Caco-2 (cell line): Measurements from ENCODE around the gene ACOT7. TPM values are rescaled to one million over a fixed set of nuclear protein-coding genes. Genes with fewer than 3 reads are reported as not detected.

ENCODE experiments used
- BruUV-seq: library from RNA; stranded (reverse); fragments of 400-500 nt; replicated peaks from 2 replicates; lab custom pipeline; 2021; lab: Mats Ljungman, UMichigan
- CTCF ChIA-PET: fragments of 300-600 bp; sonication (Branson Sonifier 250); formaldehyde crosslinking; loops from one replicate; lab custom pipeline; 2022; ENCODE audit warnings: antibody characterized with exemption; lab: Charles Lee
- POLR2A ChIA-PET: fragments of 300-600 bp; sonication (Branson Sonifier 250); formaldehyde crosslinking; loops from one replicate; lab custom pipeline; 2022; ENCODE audit warnings: antibody characterized with exemption; lab: Charles Lee
- DNase-seq, 2 experiments: peaks; one replicate each; pipeline versions ENCODE4 v3.0.0 to v3.0.0-alpha.2; 2020 to 2022
- H3K27me3 ChIP-seq: replicated peaks from 2 replicates; pipeline ENCODE4 v1.6.0; 2011; ENCODE audit warnings: low read length; ENCODE audit not compliant: control insufficient read depth, insufficient read depth
- H3K36me3 ChIP-seq: 2 replicates; pipeline ENCODE4 v1.5.1; 2011; ENCODE audit warnings: low read length; ENCODE audit not compliant: control insufficient read depth, insufficient read depth
- H3K4me1 ChIP-seq: fragments of 250-450 bp; sonication (Bioruptor Pico); 2 replicates; pipeline ENCODE4 v1.5.1; 2020; ENCODE audit warnings: mild to moderate bottlenecking
- H3K4me3 ChIP-seq: 2 replicates; pipeline ENCODE4 v1.5.1; 2011; ENCODE audit warnings: low read depth, mild to moderate bottlenecking, control low read depth, low read length
- H3K9me3 ChIP-seq: fragments of 250-450 bp; sonication (Bioruptor Pico); 2 replicates; pipeline ENCODE4 v1.5.1; 2020; ENCODE audit warnings: mild to moderate bottlenecking, moderate library complexity
- H3K27ac Mint-ChIP-seq: one replicate; pipeline ENCODE4 v1.8.0; 2022; ENCODE audit warnings: mixed read lengths; ENCODE audit not compliant: unreplicated experiment
- H3K27me3 Mint-ChIP-seq: one replicate; pipeline ENCODE4 v1.8.0; 2022; ENCODE audit warnings: mixed read lengths; ENCODE audit not compliant: insufficient read depth, unreplicated experiment
- H3K36me3 Mint-ChIP-seq: one replicate; pipeline ENCODE4 v1.8.0; 2022; ENCODE audit warnings: mild to moderate bottlenecking, mixed read lengths; ENCODE audit not compliant: insufficient read depth, unreplicated experiment
- H3K4me1 Mint-ChIP-seq: one replicate; pipeline ENCODE4 v1.8.0; 2022; ENCODE audit warnings: low read depth, mixed read lengths; ENCODE audit not compliant: unreplicated experiment
- H3K4me3 Mint-ChIP-seq: one replicate; pipeline ENCODE4 v1.8.0; 2022; ENCODE audit warnings: mild to moderate bottlenecking, moderate library complexity, mixed read lengths; ENCODE audit not compliant: unreplicated experiment
- H3K9me3 Mint-ChIP-seq: one replicate; pipeline ENCODE4 v1.8.0; 2022; ENCODE audit warnings: mixed read lengths; ENCODE audit not compliant: unreplicated experiment
- intact Hi-C: fragments of 100-400 bp; cut with micrococcal nuclease; formaldehyde crosslinking; loops from one replicate; pipeline ENCODE4 v1.10.0; 2022; ENCODE audit not compliant: unreplicated experiment
- total RNA-seq: library from RNA; stranded (reverse); gene quantifications from 2 replicates; pipeline ENCODE4 v1.2.3, GENCODE V29; 2022
- TF ChIP-seq, protein P1 (sequence below), 2 experiments: fragments of 200-600 bp in 1 of 2; IDR thresholded peaks; 1 replicate in 1 of 2; 2 replicates in 1 of 2; pipeline versions ENCODE4 v1.5.1 to v1.8.0; 2011 to 2022; ENCODE audit warnings: antibody characterized with exemption in 1 of 2, control low read depth in 1 of 2, inconsistent platforms in 1 of 2, low read depth in 1 of 2, low read length in 1 of 2, mild to moderate bottlenecking in 1 of 2, moderate library complexity in 1 of 2; ENCODE audit not compliant: insufficient read depth in 1 of 2, severe bottlenecking in 1 of 2, unreplicated experiment in 1 of 2

The ACOT7 gene
- total RNA-seq, 1 experiment from 2014 or later: 221 TPM

DNA sequence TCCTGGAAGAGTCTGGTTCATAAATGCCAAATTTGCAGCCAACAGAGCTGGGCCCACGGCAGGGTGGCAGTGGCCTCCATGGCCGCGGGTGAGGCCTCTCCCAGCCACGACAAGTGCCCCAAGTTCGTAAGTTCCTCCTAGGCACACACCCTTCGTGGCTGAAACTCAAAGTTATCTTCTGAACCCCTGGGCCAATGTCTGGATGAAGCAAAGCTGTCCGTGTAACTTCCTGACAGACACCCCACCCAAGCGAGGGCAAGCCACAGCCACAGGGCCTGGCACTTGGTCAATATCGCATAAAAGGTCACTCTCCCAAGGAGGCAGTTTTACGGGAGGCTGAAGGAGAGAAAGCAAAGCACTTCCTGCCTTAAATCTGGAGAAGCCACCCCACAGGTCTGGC lies 104.9 kb downstream of the ACOT7 start:
- CTCF ChIA-PET: no interaction called here
- POLR2A ChIA-PET: no interaction called here
- intact Hi-C loops: no loop called here
- Mint-ChIP-seq H3K27ac (no peak overlapping the region), H3K9me3 (no peaks in the 10 kb centered on the region), H3K4me3 (no peak overlapping the region), H3K27me3 (no peaks in the 10 kb centered on the region), H3K36me3 (peaks cover 32% of the 10 kb centered on the region), H3K4me1 (no peaks in the 10 kb centered on the region)
- no peaks in the 10 kb centered on the region; the same call in 1 of the 2 replicates for H3K36me3 ChIP-seq
- no TSS peak for BruUV-seq
- H3K4me1 ChIP-seq: no peaks in the 10 kb centered on the region
- no peaks in the 10 kb centered on the region for H3K9me3 ChIP-seq
- TF ChIP-seq, protein P1, sequence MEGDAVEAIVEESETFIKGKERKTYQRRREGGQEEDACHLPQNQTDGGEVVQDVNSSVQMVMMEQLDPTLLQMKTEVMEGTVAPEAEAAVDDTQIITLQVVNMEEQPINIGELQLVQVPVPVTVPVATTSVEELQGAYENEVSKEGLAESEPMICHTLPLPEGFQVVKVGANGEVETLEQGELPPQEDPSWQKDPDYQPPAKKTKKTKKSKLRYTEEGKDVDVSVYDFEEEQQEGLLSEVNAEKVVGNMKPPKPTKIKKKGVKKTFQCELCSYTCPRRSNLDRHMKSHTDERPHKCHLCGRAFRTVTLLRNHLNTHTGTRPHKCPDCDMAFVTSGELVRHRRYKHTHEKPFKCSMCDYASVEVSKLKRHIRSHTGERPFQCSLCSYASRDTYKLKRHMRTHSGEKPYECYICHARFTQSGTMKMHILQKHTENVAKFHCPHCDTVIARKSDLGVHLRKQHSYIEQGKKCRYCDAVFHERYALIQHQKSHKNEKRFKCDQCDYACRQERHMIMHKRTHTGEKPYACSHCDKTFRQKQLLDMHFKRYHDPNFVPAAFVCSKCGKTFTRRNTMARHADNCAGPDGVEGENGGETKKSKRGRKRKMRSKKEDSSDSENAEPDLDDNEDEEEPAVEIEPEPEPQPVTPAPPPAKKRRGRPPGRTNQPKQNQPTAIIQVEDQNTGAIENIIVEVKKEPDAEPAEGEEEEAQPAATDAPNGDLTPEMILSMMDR (IDR thresholded peaks at IDR 0.05; ENCODE audit: insufficient read depth in 1 of 2, low read depth in 1 of 2, low read length in 1 of 2, severe bottlenecking in 1 of 2, unreplicated experiment in 1 of 2): no peak
- H3K27me3 ChIP-seq: no peaks in the 10 kb centered on the region
- H3K4me3 ChIP-seq: no peak overlapping the region
- DNase-seq: no peak

DNA sequence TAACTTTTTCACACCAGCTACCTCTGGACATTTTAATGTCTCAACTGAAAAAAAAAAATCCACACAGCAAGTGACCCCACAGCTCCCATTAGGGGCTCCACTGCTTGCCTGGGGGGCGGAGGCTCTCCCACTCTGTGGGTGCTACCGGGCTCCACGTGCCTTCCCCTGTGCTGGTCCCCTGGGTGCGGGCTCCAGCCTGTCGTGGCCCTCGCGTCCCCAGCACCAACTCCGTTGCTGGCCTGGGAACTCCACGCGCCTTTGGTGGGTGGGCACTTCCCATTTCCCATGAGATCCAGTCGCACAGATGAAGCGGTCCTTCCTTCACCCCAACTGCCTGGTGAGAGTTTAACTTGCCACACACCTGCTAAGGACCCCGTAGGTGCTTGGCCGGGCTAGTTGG lies 105.5 kb downstream of the ACOT7 start:
- no peaks in the 10 kb centered on the region for H3K27me3 Mint-ChIP-seq
- no TSS peak for BruUV-seq
- ChIA-PET POLR2A (no interaction called here), CTCF (no interaction called here)
- H3K27ac Mint-ChIP-seq: no peak overlapping the region
- TF ChIP-seq, protein P1 (IDR thresholded peaks at IDR 0.05; ENCODE audit: insufficient read depth in 1 of 2, low read depth in 1 of 2, low read length in 1 of 2, severe bottlenecking in 1 of 2, unreplicated experiment in 1 of 2): no peak
- Histone ChIP-seq H3K9me3 (no peaks in the 10 kb centered on the region), H3K36me3 (no peaks in the 10 kb centered on the region; the same call in 1 of the 2 replicates), H3K4me3 (no peak overlapping the region), H3K4me1 (no peaks in the 10 kb centered on the region), H3K27me3 (no peaks in the 10 kb centered on the region)
- peaks cover 26% of the 10 kb centered on the region for H3K36me3 Mint-ChIP-seq
- no peak overlapping the region for H3K4me3 Mint-ChIP-seq
- intact Hi-C loops: no loop called here
- no peaks in the 10 kb centered on the region for H3K9me3 Mint-ChIP-seq
- no peak for DNase-seq
- H3K4me1 Mint-ChIP-seq: no peaks in the 10 kb centered on the region

DNA sequence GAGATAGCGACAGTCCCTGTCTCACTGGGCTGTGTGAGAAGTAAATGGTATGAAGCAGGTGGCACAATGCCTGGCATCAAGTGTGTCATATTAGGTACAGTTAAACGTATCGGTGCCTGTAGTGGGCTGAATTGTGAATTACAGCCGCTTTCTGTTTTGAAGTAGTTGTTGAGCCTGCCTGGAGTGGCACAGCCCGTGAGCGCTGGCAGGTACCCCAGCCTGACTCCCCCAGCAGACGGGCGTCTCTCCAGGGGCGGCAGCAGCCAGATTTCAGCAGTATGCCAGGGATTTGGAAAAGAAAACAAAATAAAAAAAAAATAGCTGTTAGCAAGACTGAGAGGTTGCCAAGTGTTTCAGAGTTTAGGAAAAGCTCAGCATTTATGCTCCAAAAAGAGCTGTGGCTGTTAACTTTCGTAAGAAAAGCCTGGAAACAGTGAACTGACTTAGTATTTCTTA lies 106.1 kb downstream of the ACOT7 start:
- Mint-ChIP-seq H3K4me1 (no peaks in the 10 kb centered on the region), H3K27ac (no peak overlapping the region), H3K27me3 (no peaks in the 10 kb centered on the region), H3K36me3 (peaks cover 20% of the 10 kb centered on the region), H3K4me3 (no peak overlapping the region), H3K9me3 (no peaks in the 10 kb centered on the region)
- intact Hi-C loops: no loop called here
- no peaks in the 10 kb centered on the region; the same call in 1 of the 2 replicates for H3K36me3 ChIP-seq
- no peak overlapping the region for H3K4me3 ChIP-seq
- H3K27me3 ChIP-seq: no peaks in the 10 kb centered on the region
- H3K9me3 ChIP-seq: no peaks in the 10 kb centered on the region
- POLR2A ChIA-PET: no interaction called here
- no peak for DNase-seq
- BruUV-seq: no TSS peak
- CTCF ChIA-PET: no interaction called here
- TF ChIP-seq, protein P1 (IDR thresholded peaks at IDR 0.05; ENCODE audit: insufficient read depth in 1 of 2, low read depth in 1 of 2, low read length in 1 of 2, severe bottlenecking in 1 of 2, unreplicated experiment in 1 of 2): no peak
- no peaks in the 10 kb centered on the region for H3K4me1 ChIP-seq
